ENCODE results near the gene NHS. TPM values are rescaled to one million over a fixed set of nuclear protein-coding genes. Genes with fewer than 3 reads are reported as not detected.

NHS gene
- total RNA-seq, 1 experiment from 2014 or later: 5.7 TPM

DNA sequence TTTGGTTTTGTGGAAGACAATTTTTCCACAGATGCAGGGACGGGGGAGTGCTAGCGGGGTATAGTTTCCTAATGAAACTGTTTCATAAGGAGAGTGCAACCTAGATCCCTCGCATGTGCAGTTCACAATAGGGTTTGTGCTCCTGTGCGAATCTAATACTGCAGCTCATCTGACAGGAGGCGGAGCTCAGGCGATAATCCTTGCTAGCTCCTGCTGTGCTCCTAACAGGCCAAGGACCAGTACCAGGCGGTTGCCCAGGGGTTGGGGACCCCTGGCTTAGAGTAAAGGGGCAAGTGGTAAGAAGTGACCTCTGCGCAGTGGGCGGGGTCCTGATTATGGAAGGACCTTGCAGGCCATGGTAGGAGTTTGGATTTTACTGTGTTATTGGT is 366.1 kb downstream of the NHS start:
- BruUV-seq (replicated peaks): no TSS peak
- TF ChIP-seq ZFX (IDR thresholded peaks at IDR 0.05) (no peak), CBX3 (IDR thresholded peaks at IDR 0.05; ENCODE audit: low read depth) (no peak), CEBPB (IDR thresholded peaks at IDR 0.05; ENCODE audit: low read depth) (no peak)
- TF ChIP-seq, protein P1, sequence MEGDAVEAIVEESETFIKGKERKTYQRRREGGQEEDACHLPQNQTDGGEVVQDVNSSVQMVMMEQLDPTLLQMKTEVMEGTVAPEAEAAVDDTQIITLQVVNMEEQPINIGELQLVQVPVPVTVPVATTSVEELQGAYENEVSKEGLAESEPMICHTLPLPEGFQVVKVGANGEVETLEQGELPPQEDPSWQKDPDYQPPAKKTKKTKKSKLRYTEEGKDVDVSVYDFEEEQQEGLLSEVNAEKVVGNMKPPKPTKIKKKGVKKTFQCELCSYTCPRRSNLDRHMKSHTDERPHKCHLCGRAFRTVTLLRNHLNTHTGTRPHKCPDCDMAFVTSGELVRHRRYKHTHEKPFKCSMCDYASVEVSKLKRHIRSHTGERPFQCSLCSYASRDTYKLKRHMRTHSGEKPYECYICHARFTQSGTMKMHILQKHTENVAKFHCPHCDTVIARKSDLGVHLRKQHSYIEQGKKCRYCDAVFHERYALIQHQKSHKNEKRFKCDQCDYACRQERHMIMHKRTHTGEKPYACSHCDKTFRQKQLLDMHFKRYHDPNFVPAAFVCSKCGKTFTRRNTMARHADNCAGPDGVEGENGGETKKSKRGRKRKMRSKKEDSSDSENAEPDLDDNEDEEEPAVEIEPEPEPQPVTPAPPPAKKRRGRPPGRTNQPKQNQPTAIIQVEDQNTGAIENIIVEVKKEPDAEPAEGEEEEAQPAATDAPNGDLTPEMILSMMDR (IDR thresholded peaks at IDR 0.05 in 2 of 3, conservative IDR thresholded peaks at IDR 0.05 in 1 of 3; ENCODE audit: borderline replicate concordance in 1 of 3, insufficient read depth in 1 of 3, low read depth in 2 of 3, low read length in 2 of 3): no peak
- Histone ChIP-seq H3K9ac (ENCODE audit: low read length) (no peak overlapping the region), H2AFZ (ENCODE audit: low read depth, low read length, poor library complexity, severe bottlenecking) (no peak overlapping the region), H3K27me3 (ENCODE audit: insufficient read depth, low read length) (no peaks in the 10 kb centered on the region), H3K79me2 (ENCODE audit: insufficient read depth, low read length) (peaks cover 3% of the 10 kb centered on the region; the same call in 1 of the 2 replicates), H3K4me2 (ENCODE audit: low read length) (no peak overlapping the region), H3K36me3 (ENCODE audit: control insufficient read depth in 1 of 2, insufficient read depth in 2 of 2, low read length in 2 of 2) (no peaks in the 10 kb centered on the region), H4K20me1 (ENCODE audit: insufficient read depth) (no peaks in the 10 kb centered on the region), H3K9me2 (ENCODE audit: insufficient read depth) (no peaks in the 10 kb centered on the region), H3K4me3 (replicated peaks in 1 of 2; ENCODE audit: low read depth in 1 of 2, low read length in 2 of 2) (no peak overlapping the region), H3K4me1 (ENCODE audit: control insufficient read depth in 1 of 2, insufficient read depth in 2 of 2, low read length in 2 of 2) (peaks cover 3 to 17% of the 10 kb centered on the region in 2 experiments; a peak in 1 of 4 replicates), H3K27ac (ENCODE audit: low read depth, low read length) (no peak overlapping the region), H3K9me3 (ENCODE audit: control insufficient read depth in 1 of 2, insufficient read depth in 1 of 2, low read depth in 1 of 2, low read length in 2 of 2) (no peaks in the 10 kb centered on the region)
- DNase-seq (ENCODE audit: low read depth, low spot score): no peak
- CTCF ChIA-PET: no interaction called here
- intact Hi-C loops (cut with micrococcal nuclease): loop anchor here (10.0 kb wide), 1 partner anchor 1594 kb away; no protein-coding TSS in a partner anchor
- RAD21 ChIA-PET (ENCODE audit: low non-redundant PET in 1 of 2, low total read pairs in 2 of 2, uncharacterized antibody in 2 of 2, unreplicated experiment in 2 of 2): no interaction called here
- POLR2A ChIA-PET: no interaction called here
- ATAC-seq: no peak

DNA sequence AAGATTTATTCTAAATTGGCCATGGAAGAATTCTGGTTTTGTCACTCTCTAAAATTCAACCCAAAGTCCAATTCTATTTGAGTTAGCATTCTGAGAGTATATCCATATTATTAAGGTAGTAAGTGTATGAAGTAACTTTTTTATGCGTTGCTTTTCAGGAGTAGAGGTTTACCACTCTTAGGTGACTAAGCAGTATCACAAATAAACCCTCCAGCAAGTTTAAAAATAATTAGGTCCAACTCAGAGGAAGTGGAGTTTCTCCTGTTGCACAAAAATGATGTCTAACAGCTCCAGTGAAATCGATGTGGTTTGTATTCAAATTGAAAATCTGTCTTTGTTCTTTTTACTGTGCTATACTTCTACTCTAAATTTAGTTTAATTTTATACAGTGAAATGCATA is 368.9 kb downstream of the NHS start:
- no TSS peak for BruUV-seq (replicated peaks)
- no peaks in the 10 kb centered on the region for H3K36me3 ChIP-seq (ENCODE audit: control insufficient read depth in 1 of 2, insufficient read depth in 2 of 2, low read length in 2 of 2)
- ATAC-seq (no peak), DNase-seq (ENCODE audit: low read depth, low spot score) (no peak)
- RAD21 ChIA-PET (ENCODE audit: low non-redundant PET in 1 of 2, low total read pairs in 2 of 2, uncharacterized antibody in 2 of 2, unreplicated experiment in 2 of 2): no interaction called here
- H3K9ac ChIP-seq (ENCODE audit: low read length): no peak overlapping the region
- no peak overlapping the region for H2AFZ ChIP-seq (ENCODE audit: low read depth, low read length, poor library complexity, severe bottlenecking)
- no peaks in the 10 kb centered on the region for H3K27me3 ChIP-seq (ENCODE audit: insufficient read depth, low read length)
- no peaks in the 10 kb centered on the region for H4K20me1 ChIP-seq (ENCODE audit: insufficient read depth)
- H3K9me2 ChIP-seq (ENCODE audit: insufficient read depth): no peaks in the 10 kb centered on the region
- CTCF ChIA-PET: no interaction called here
- POLR2A ChIA-PET: no interaction called here
- 0 out of 4 replicates have a peak, but pooled peaks cover under 1 to 3% of the 10 kb centered on the region in 2 experiments for H3K4me1 ChIP-seq (ENCODE audit: control insufficient read depth in 1 of 2, insufficient read depth in 2 of 2, low read length in 2 of 2)
- H3K79me2 ChIP-seq (ENCODE audit: insufficient read depth, low read length): peaks cover 1% of the 10 kb centered on the region; the same call in 1 of the 2 replicates
- H3K27ac ChIP-seq (ENCODE audit: low read depth, low read length): no peak overlapping the region
- H3K4me2 ChIP-seq (ENCODE audit: low read length): no peak overlapping the region
- no peaks in the 10 kb centered on the region for H3K9me3 ChIP-seq (ENCODE audit: control insufficient read depth in 1 of 2, insufficient read depth in 1 of 2, low read depth in 1 of 2, low read length in 2 of 2)
- intact Hi-C loops (cut with micrococcal nuclease): loop anchor here (2.0 to 10.0 kb wide), 2 partner anchors 633 to 1591 kb away; no protein-coding TSS in a partner anchor
- H3K4me3 ChIP-seq (replicated peaks in 1 of 2; ENCODE audit: low read depth in 1 of 2, low read length in 2 of 2): no peak overlapping the region
- TF ChIP-seq POLR2AphosphoS5 (IDR thresholded peaks at IDR 0.05; ENCODE audit: low read depth, low read length): no peak
- TF ChIP-seq EZH2phosphoT487 (IDR thresholded peaks at IDR 0.05; ENCODE audit: borderline replicate concordance): no peak
- TF ChIP-seq SRF (IDR thresholded peaks at IDR 0.05; ENCODE audit: low read depth): no peak
- TF ChIP-seq, protein P2, sequence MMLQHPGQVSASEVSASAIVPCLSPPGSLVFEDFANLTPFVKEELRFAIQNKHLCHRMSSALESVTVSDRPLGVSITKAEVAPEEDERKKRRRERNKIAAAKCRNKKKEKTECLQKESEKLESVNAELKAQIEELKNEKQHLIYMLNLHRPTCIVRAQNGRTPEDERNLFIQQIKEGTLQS (IDR thresholded peaks at IDR 0.05): no peak
- no peak for TF ChIP-seq YY1 (IDR thresholded peaks at IDR 0.05; ENCODE audit: extremely low read depth, insufficient replicate concordance, low read depth, low read length)
- TF ChIP-seq ZFX (IDR thresholded peaks at IDR 0.05): no peak
- no peak for TF ChIP-seq SP1 (IDR thresholded peaks at IDR 0.05; ENCODE audit: low read depth)
- TF ChIP-seq CEBPB (IDR thresholded peaks at IDR 0.05; ENCODE audit: low read depth): no peak
- TF ChIP-seq, protein P1 (IDR thresholded peaks at IDR 0.05 in 2 of 3, conservative IDR thresholded peaks at IDR 0.05 in 1 of 3; ENCODE audit: borderline replicate concordance in 1 of 3, insufficient read depth in 1 of 3, low read depth in 2 of 3, low read length in 2 of 3): no peak
- TF ChIP-seq ZNF274 (IDR thresholded peaks at IDR 0.05; ENCODE audit: low read depth, low read length): no peak
- no peak for TF ChIP-seq JUND (IDR thresholded peaks at IDR 0.05)
- TF ChIP-seq, protein P3, sequence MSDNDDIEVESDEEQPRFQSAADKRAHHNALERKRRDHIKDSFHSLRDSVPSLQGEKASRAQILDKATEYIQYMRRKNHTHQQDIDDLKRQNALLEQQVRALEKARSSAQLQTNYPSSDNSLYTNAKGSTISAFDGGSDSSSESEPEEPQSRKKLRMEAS (IDR thresholded peaks at IDR 0.05): no peak
- no peak for TF ChIP-seq FOSL1 (IDR thresholded peaks at IDR 0.05; ENCODE audit: low read depth)
- no peak for TF ChIP-seq RAD21 (IDR thresholded peaks at IDR 0.05; ENCODE audit: low read depth)
- TF ChIP-seq POLR2A (IDR thresholded peaks at IDR 0.05; ENCODE audit: borderline replicate concordance, extremely low read depth, insufficient read depth, insufficient read length): no peak
